Fibroblast of lung (primary cell): Measurements from ENCODE around the gene HEBP2. TPM values are rescaled to one million over a fixed set of nuclear protein-coding genes. Genes with fewer than 3 reads are reported as not detected.

ENCODE experiments used
- DNase-seq, 2 donors: peaks; one replicate each; pipeline versions ENCODE4 v3.0.0 to v3.0.0-alpha.2; 2010; ENCODE audit warnings: low read depth in 2 of 2
- H2AFZ ChIP-seq: 2 replicates; pipeline ENCODE4 v1.5.1; 2012; ENCODE audit warnings: low read length, control low read depth, inconsistent platforms
- H3K27ac ChIP-seq: 2 replicates; pipeline ENCODE4 v1.5.1; 2011; ENCODE audit warnings: low read length, control low read depth; ENCODE audit not compliant: insufficient read depth
- H3K27me3 ChIP-seq: 2 replicates; pipeline ENCODE4 v1.5.1; 2011; ENCODE audit warnings: mild to moderate bottlenecking, low read length; ENCODE audit not compliant: control insufficient read depth, insufficient read depth
- H3K36me3 ChIP-seq: 2 replicates; pipeline ENCODE4 v1.5.1; 2011; ENCODE audit warnings: low read length; ENCODE audit not compliant: control insufficient read depth, insufficient read depth
- H3K4me1 ChIP-seq: 2 replicates; pipeline ENCODE4 v1.5.1; 2011; ENCODE audit warnings: low read length; ENCODE audit not compliant: control insufficient read depth, insufficient read depth; ENCODE audit errors: extremely low read depth
- H3K4me2 ChIP-seq: 2 replicates; pipeline ENCODE4 v1.5.1; 2011; ENCODE audit warnings: low read length, control low read depth; ENCODE audit not compliant: insufficient read depth; ENCODE audit errors: extremely low read depth
- H3K4me3 ChIP-seq, 4 experiments: fragments of 200-600 bp in 1 of 4; sonication (generic) in 1 of 4; replicated peaks in 1 of 4; 2 replicates each; pipeline ENCODE4 v1.5.1; 2011 to 2016; ENCODE audit warnings: low read length in 4 of 4, low read depth in 3 of 4, mild to moderate bottlenecking in 3 of 4, control low read depth in 2 of 4, inconsistent platforms in 1 of 4, mixed read lengths in 1 of 4; ENCODE audit not compliant: insufficient read depth in 1 of 4; ENCODE audit errors: control extremely low read depth in 1 of 4
- H3K79me2 ChIP-seq: 2 replicates; pipeline ENCODE4 v1.5.1; 2012; ENCODE audit warnings: mild to moderate bottlenecking, low read length, inconsistent platforms; ENCODE audit not compliant: control insufficient read depth, insufficient read depth
- H3K9ac ChIP-seq: 2 replicates; pipeline ENCODE4 v1.5.1; 2011; ENCODE audit warnings: mild to moderate bottlenecking, low read length, control low read depth; ENCODE audit not compliant: insufficient read depth
- H3K9me3 ChIP-seq: 2 replicates; pipeline ENCODE4 v1.5.1; 2012; ENCODE audit warnings: low read depth, low read length; ENCODE audit not compliant: control insufficient read depth, insufficient read depth
- H4K20me1 ChIP-seq: 2 replicates; pipeline ENCODE4 v1.5.1; 2011; ENCODE audit warnings: low read length; ENCODE audit not compliant: control insufficient read depth, insufficient read depth; ENCODE audit errors: extremely low read depth
- CTCF ChIP-seq, 2 donors: IDR thresholded peaks in 1 of 2; conservative IDR thresholded peaks in 1 of 2; 1 replicate in 1 of 2; 2 replicates in 1 of 2; pipeline ENCODE4 v1.5.1; 2011 to 2012; ENCODE audit warnings: low read length in 2 of 2, control low read depth in 1 of 2, inconsistent platforms in 1 of 2, low read depth in 1 of 2, mild to moderate bottlenecking in 1 of 2
- EZH2 ChIP-seq: IDR thresholded peaks from 2 replicates; pipeline ENCODE4 v1.5.1; 2012; ENCODE audit warnings: low read length, control low read depth, mild to moderate bottlenecking; ENCODE audit errors: missing control alignments
- polyA plus RNA-seq, 2 donors: library from polyadenylated mRNA; depleted of rRNA in 1 of 2; stranded (reverse) in 1 of 2; unstranded in 1 of 2; fragments of >200 nt; gene quantifications; 2 replicates each; pipeline ENCODE4 v1.2.1, GENCODE V29; 2011 to 2012; ENCODE audit warnings: missing spikeins in 1 of 2
- total RNA-seq: library from RNA; depleted of rRNA; stranded (reverse); fragments of >200 nt; gene quantifications from 2 replicates; pipeline ENCODE4 v1.2.1, GENCODE V29; 2014

HEBP2 gene
- total and polyA plus RNA-seq, 2 donors (not counting 1 experiment from before 2014, with no cell fraction given), result 21.5 to 30.0 TPM

GRCh38 chr6:138387577-138388368, 16.2 kb upstream of the HEBP2 start:
- DNase-seq, result no peak
- no peak overlapping the region for H3K4me3 ChIP-seq
- H3K9ac ChIP-seq, result no peak overlapping the region
- no peaks in the 10 kb centered on the region for H3K27me3 ChIP-seq
- TF ChIP-seq CTCF (conservative IDR thresholded peaks at IDR 0.05 in 1 of 2, IDR thresholded peaks at IDR 0.05 in 1 of 2; ENCODE audit: low read depth in 1 of 2, low read length in 2 of 2) (no peak), EZH2 (no peak)
- no peaks in the 10 kb centered on the region for H3K9me3 ChIP-seq
- H3K27ac ChIP-seq, result no peak overlapping the region
- no peak overlapping the region for H2AFZ ChIP-seq
- no peaks in the 10 kb centered on the region for H3K36me3 ChIP-seq
- no peaks in the 10 kb centered on the region for H3K79me2 ChIP-seq
- no peaks in the 10 kb centered on the region for H3K4me1 ChIP-seq
- no peak overlapping the region for H3K4me2 ChIP-seq
- H4K20me1 ChIP-seq, result no peaks in the 10 kb centered on the region

- Histone ChIP-seq H3K27ac (no peak overlapping the region), H3K9ac (no peak overlapping the region)
Measured at GRCh38 chr6:138389551-138389950, 14.5 kb upstream of the HEBP2 start.

More at GRCh38 chr6:138389551-138389950, 14.5 kb upstream of the HEBP2 start:
- Histone ChIP-seq H3K36me3 (no peaks in the 10 kb centered on the region), H4K20me1 (no peaks in the 10 kb centered on the region), H3K4me1 (no peaks in the 10 kb centered on the region), H3K79me2 (no peaks in the 10 kb centered on the region), H2AFZ (no peak overlapping the region), H3K27me3 (no peaks in the 10 kb centered on the region), H3K4me2 (no peak overlapping the region), H3K9me3 (no peaks in the 10 kb centered on the region), H3K4me3 (no peak overlapping the region)
- DNase-seq, result no peak
- TF ChIP-seq EZH2 (no peak), CTCF (conservative IDR thresholded peaks at IDR 0.05 in 1 of 2, IDR thresholded peaks at IDR 0.05 in 1 of 2; ENCODE audit: low read depth in 1 of 2, low read length in 2 of 2) (no peak)
